HG03095 (cell line): Measurements from ENCODE around the gene CMIP.

Source experiments
- ATAC-seq: cut with Tn5 transposase; IDR thresholded peaks from one replicate; pipeline ENCODE4 v1.9.1; 2021; ENCODE audit warnings: moderate library complexity; ENCODE audit not compliant: unreplicated experiment

Gene CMIP

GRCh38 chr16:81527477-81528178 is 83.0 kb downstream of the CMIP start:
- no peak for ATAC-seq

- no peak for ATAC-seq
These were observed 83.6 kb downstream of the CMIP start for GRCh38 chr16:81528256-81528655.

- ATAC-seq, result no peak
These were observed 85.7 kb downstream of the CMIP start for GRCh38 chr16:81530296-81530721.

- ATAC-seq, result no peak
These were observed 86.2 kb downstream of the CMIP start for GRCh38 chr16:81530814-81531213.

GRCh38 chr16:81531419-81531821 is 86.8 kb downstream of the CMIP start:
- ATAC-seq, result no peak

- no peak for ATAC-seq
These were observed 88.0 kb downstream of the CMIP start for GRCh38 chr16:81532491-81533174.

- no peak for ATAC-seq
These were observed 88.5 kb downstream of the CMIP start for GRCh38 chr16:81533175-81533507.

DNA sequence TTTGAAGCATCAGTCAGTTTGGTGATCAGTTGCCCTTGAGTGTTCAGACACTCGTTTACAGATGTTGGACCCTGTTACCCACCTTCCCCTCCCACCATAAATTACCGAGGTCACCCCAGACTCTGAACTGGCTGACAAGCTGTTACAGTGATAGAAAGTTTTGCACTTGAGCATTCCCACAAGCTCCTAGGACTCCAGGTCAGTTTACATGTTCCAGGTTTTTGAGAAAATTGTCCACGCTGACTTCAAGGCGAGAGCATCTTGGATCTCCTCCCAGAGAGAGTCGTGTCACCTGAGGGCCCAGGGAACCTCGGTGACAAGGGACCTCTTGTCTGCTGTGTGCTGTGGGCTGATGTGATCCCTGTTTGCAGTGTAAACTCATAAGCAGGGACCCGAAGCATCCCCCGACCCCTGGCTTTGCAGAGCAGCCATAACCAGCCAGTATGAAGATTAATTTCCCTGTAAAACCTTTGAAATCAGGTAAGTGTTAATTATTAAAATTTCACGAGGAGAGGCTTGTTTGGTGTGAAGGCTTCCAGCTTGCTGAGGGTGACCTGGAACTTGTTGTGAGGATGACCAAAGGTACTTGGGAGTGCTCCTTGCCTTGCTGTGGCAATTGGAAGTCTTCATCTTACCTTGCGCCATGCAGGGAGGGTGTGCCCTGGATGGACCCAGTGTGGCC is 91.2 kb downstream of the CMIP start:
- no peak for ATAC-seq

DNA sequence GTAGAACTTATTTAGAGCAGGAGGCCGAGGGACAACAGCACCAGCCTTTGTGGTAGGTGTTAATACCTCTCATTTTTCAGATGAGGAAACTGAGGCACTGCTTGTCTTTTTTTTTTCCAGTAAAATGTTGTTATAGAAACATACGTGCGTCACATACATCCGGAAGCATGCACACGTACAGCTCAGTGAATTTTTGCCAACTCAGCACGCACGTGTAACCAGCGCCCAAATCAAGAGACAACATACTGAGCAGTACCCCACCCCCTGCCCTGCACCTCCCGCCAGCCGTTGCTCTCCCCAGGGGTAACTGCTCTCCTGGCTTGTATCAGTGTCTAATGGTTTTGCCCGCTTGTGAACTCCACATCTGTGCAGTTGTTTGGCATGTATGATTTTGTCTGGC is 92.0 kb downstream of the CMIP start:
- no peak for ATAC-seq

- no peak for ATAC-seq
These were observed 93.3 kb downstream of the CMIP start for GRCh38 chr16:81537721-81538561.

DNA sequence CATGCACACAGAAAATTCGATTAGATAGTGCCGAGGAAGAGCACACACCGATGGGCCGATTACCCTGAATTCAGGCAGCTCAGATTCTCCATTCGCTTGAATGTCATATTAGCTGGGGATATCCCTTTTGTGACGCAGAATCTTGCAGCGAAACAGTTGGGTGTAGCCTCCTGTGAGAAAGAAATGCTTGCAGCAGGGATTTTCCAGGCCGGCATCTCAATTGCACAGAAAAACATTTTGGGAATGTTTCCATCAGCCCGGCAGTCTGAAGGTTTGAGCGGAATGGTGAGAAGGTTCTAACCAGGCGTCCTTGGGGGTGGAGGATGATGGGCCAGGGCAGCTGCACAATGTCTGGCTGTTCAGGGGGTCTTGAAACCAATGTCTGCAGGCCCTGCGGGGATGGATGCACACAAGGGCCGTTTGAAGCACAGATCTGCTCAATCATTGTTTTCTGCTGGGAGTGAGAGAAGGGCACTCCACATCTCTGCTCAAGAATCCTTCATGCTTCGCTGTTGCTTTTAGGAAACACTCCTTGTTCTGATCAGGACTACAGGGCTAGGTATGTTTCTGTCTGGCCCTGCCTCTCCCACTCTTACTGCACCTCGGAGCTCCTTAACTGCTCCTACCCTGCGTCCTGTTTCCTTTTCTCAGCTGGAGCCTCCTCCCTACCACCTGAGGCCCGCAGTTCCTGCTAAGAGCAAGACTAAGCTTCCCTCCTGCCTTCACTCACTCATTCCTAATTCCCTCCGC is 94.6 kb downstream of the CMIP start:
- no peak for ATAC-seq

DNA sequence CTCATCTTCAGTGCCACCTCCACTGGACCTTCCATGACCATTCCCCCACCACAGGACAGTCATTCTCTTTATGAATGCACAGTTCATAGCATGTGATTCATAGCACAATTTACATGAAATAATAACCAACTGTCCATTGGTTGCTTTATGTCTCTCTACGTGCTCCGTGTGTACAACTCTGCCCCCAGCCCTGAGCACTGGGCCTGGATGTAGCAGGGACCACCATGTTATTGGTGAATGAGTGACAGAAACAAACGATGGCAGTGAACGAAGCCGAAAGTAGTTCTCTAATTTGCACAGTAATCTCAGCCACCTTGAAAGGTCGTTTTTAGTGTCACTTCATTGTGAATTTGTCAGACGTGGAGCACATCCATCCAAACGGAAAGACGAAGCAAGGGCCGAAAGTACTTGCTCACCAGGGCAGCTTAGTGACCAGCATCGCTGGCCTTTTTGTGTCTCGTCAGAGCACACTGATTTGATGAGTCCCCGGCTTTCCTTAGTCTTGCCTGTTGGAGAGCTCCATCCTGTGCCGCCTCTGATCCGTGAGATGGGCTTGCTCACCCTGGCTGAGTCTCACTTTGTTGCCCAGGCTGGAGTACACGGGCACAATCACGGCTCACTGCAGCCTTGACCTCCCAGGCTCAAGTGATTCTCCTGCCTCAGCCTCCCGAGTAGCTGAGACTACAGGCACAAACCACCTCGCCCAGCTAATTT is 95.3 kb downstream of the CMIP start:
- ATAC-seq, result no peak

DNA sequence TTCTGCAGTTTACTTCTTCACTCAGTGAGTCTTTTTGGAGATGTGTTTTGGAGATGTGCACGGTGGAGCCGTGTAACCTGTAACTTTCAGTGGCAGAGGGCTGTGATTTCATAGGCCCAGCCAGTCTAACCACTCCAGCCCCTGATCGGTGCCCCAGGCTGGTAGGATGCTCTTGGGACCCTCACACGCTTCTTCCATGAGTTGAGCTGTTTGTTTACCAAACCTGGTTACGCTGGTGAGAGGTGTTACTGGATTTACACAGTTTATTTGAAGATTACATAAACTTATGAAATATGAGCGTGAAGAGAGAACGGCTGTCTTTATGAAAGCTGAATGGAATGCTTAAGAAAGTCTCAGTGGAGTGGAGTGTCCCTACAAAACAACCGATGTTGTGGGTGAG is 96.7 kb downstream of the CMIP start:
- ATAC-seq, result no peak

GRCh38 chr16:81542609-81543570 is 98.3 kb downstream of the CMIP start:
- no peak for ATAC-seq

GRCh38 chr16:81543571-81543970 is 99.0 kb downstream of the CMIP start:
- ATAC-seq, result no peak

GRCh38 chr16:81544261-81544660 is 99.7 kb downstream of the CMIP start:
- ATAC-seq, result no peak

- ATAC-seq, result no peak
These were observed 100.2 kb downstream of the CMIP start for GRCh38 chr16:81544700-81545271.

DNA sequence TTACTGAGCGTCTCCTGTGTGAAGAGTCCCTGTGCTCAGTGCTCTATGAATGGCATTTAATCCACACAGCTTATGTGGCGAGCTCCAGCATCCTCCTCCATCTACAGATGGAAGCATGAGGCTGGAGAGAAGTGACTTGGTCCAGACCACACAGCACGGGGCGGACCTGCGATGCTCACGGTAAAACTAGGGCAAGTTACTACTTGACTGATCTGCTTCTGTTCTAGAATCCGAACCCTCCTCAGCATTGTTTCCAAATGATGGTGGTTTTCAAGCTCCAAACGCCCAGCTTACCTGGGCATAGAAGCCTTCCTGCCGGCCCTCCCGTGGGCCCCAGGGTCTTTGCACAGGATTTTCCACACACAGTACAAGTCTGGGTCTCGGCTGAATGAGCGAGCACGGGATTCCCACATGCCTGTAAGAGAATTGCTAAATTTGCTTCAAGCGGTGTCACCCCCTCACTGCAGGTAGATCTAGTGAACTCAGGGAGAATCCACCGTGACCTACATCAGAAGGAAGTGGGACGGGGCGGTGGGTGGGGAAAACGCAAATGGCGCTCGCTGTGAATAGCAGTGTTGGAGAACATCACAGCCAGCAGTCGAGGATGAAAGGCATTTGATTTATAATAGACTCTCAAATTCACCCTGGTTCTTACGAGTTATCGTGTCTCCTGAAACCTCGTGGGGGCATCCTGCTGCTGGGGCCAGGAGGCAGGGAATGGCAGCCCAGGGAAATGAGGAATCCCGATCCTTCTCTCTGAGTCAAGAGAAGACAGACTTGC is 101.1 kb downstream of the CMIP start:
- no peak for ATAC-seq
